Astrocyte (in vitro differentiated cells and primary cell): ENCODE results near the gene ORMDL3. TPM values are rescaled to one million over a fixed set of nuclear protein-coding genes. Genes with fewer than 3 reads are reported as not detected.

ENCODE experiments used
- DNase-seq: peaks from one replicate; pipeline ENCODE4 v3.0.0-alpha.2; 2010; ENCODE audit warnings: low read depth
- FAIRE-seq: peaks from 2 replicates; lab custom pipeline; 2011; peaks lifted over from hg19 to GRCh38; lab: Jason Lieb, UNC
- H2AFZ ChIP-seq: 2 replicates; pipeline ENCODE4 v1.6.0; 2012; ENCODE audit warnings: low read depth, low read length, inconsistent platforms
- H3K27ac ChIP-seq: 2 replicates; pipeline ENCODE4 v1.5.1; 2011; ENCODE audit warnings: low read depth, low read length, inconsistent platforms
- H3K27me3 ChIP-seq: 2 replicates; pipeline ENCODE4 v1.6.0; 2011; ENCODE audit warnings: low read length, inconsistent platforms; ENCODE audit not compliant: insufficient read depth
- H3K36me3 ChIP-seq: 2 replicates; pipeline ENCODE4 v1.5.1; 2011; ENCODE audit warnings: low read length, inconsistent platforms; ENCODE audit not compliant: insufficient read depth
- H3K4me1 ChIP-seq: 2 replicates; pipeline ENCODE4 v1.5.1; 2011; ENCODE audit warnings: low read length, inconsistent platforms; ENCODE audit not compliant: insufficient read depth
- H3K4me2 ChIP-seq: 2 replicates; pipeline ENCODE4 v1.6.0; 2012; ENCODE audit warnings: low read length, inconsistent platforms
- H3K4me3 ChIP-seq: 2 replicates; pipeline ENCODE4 v1.5.1; 2011; ENCODE audit warnings: low read depth, mild to moderate bottlenecking, low read length, inconsistent platforms; ENCODE audit not compliant: insufficient read depth
- H3K79me2 ChIP-seq: 2 replicates; pipeline ENCODE4 v1.6.0; 2012; ENCODE audit warnings: mild to moderate bottlenecking, low read length, inconsistent platforms; ENCODE audit not compliant: insufficient read depth
- H3K9ac ChIP-seq: 2 replicates; pipeline ENCODE4 v1.6.0; 2012; ENCODE audit warnings: mild to moderate bottlenecking, low read length, inconsistent platforms
- H3K9me3 ChIP-seq: 2 replicates; pipeline ENCODE4 v1.5.1; 2012; ENCODE audit warnings: low read depth, mild to moderate bottlenecking, low read length, inconsistent platforms; ENCODE audit not compliant: insufficient read depth
- H4K20me1 ChIP-seq: 2 replicates; pipeline ENCODE4 v1.6.0; 2012; ENCODE audit warnings: low read length, inconsistent platforms; ENCODE audit not compliant: insufficient read depth
- H3K27ac Mint-ChIP-seq: one replicate; pipeline ENCODE4 v1.8.0; 2021; ENCODE audit warnings: mild to moderate bottlenecking, mixed read lengths; ENCODE audit not compliant: unreplicated experiment
- H3K27me3 Mint-ChIP-seq: one replicate; pipeline ENCODE4 v1.8.0; 2021; ENCODE audit warnings: low read depth, mixed read lengths; ENCODE audit not compliant: unreplicated experiment
- H3K36me3 Mint-ChIP-seq: one replicate; pipeline ENCODE4 v1.8.0; 2021; ENCODE audit warnings: low read depth, mixed read lengths; ENCODE audit not compliant: unreplicated experiment
- H3K4me1 Mint-ChIP-seq: one replicate; pipeline ENCODE4 v1.8.0; 2021; ENCODE audit warnings: low read depth, mixed read lengths; ENCODE audit not compliant: unreplicated experiment
- H3K4me3 Mint-ChIP-seq: one replicate; pipeline ENCODE4 v1.8.0; 2021; ENCODE audit warnings: mild to moderate bottlenecking, moderate library complexity, mixed read lengths; ENCODE audit not compliant: unreplicated experiment
- H3K9me3 Mint-ChIP-seq: one replicate; pipeline ENCODE4 v1.8.0; 2021; ENCODE audit warnings: mild to moderate bottlenecking, mixed read lengths; ENCODE audit not compliant: unreplicated experiment
- CTCF ChIP-seq: IDR thresholded peaks from 2 replicates; pipeline ENCODE4 v1.5.1; 2011; ENCODE audit warnings: low read depth, mild to moderate bottlenecking, inconsistent platforms, low read length, moderate library complexity; ENCODE audit not compliant: insufficient read depth
- EZH2 ChIP-seq: IDR thresholded peaks from 2 replicates; pipeline ENCODE4 v1.6.1; 2012; ENCODE audit warnings: mild to moderate bottlenecking, low read length, inconsistent platforms; ENCODE audit not compliant: insufficient read depth
- total RNA-seq: library from RNA; stranded (reverse); gene quantifications from 2 replicates; pipeline ENCODE4 v1.2.1, GENCODE V29; 2021

ORMDL3 gene
- total RNA-seq, 1 donor from 2014 or later = 65.3 TPM

GRCh38 chr17:39898088-39898487 lies 29.3 kb downstream of the ORMDL3 start:
- H3K36me3 ChIP-seq = no peaks in the 10 kb centered on the region
- no peaks in the 10 kb centered on the region for H3K4me1 Mint-ChIP-seq
- H2AFZ ChIP-seq = no peak overlapping the region
- no peak overlapping the region for H3K4me3 Mint-ChIP-seq
- no peaks in the 10 kb centered on the region for H3K9me3 ChIP-seq
- no peaks in the 10 kb centered on the region for H3K79me2 ChIP-seq
- no peaks in the 10 kb centered on the region for H3K4me1 ChIP-seq
- H3K9ac ChIP-seq = no peak overlapping the region
- H3K27me3 Mint-ChIP-seq = peaks cover 6% of the 10 kb centered on the region
- FAIRE-seq (no peak), DNase-seq (no peak)
- no peak overlapping the region for H3K4me2 ChIP-seq
- no peaks in the 10 kb centered on the region for H4K20me1 ChIP-seq
- no peak overlapping the region for H3K4me3 ChIP-seq
- TF ChIP-seq CTCF (no peak), EZH2 (no peak)
- no peaks in the 10 kb centered on the region for H3K9me3 Mint-ChIP-seq
- H3K36me3 Mint-ChIP-seq = no peaks in the 10 kb centered on the region
- peaks cover 5% of the 10 kb centered on the region for H3K27me3 ChIP-seq
- H3K27ac Mint-ChIP-seq = no peak overlapping the region
- no peak overlapping the region for H3K27ac ChIP-seq

GRCh38 chr17:39894681-39895376 lies 32.6 kb downstream of the ORMDL3 start:
- Histone ChIP-seq H2AFZ (no peak overlapping the region), H3K9ac (no peak overlapping the region), H3K27me3 (peaks cover 19% of the 10 kb centered on the region), H3K4me1 (no peaks in the 10 kb centered on the region), H3K9me3 (peaks cover 3% of the 10 kb centered on the region), H3K27ac (no peak overlapping the region), H3K79me2 (no peaks in the 10 kb centered on the region), H4K20me1 (no peaks in the 10 kb centered on the region), H3K4me3 (no peak overlapping the region), H3K36me3 (no peaks in the 10 kb centered on the region), H3K4me2 (no peak overlapping the region)
- H3K4me3 Mint-ChIP-seq = no peak overlapping the region
- H3K27ac Mint-ChIP-seq = no peak overlapping the region
- H3K36me3 Mint-ChIP-seq = no peaks in the 10 kb centered on the region
- no peaks in the 10 kb centered on the region for H3K9me3 Mint-ChIP-seq
- FAIRE-seq (no peak), DNase-seq (no peak)
- H3K27me3 Mint-ChIP-seq = peaks cover 18% of the 10 kb centered on the region
- no peaks in the 10 kb centered on the region for H3K4me1 Mint-ChIP-seq
- no peak for TF ChIP-seq EZH2
- TF ChIP-seq CTCF = no peak

GRCh38 chr17:39889200-39889599 lies 38.2 kb downstream of the ORMDL3 start:
- no peaks in the 10 kb centered on the region for H3K4me1 ChIP-seq
- Mint-ChIP-seq H3K27me3 (peaks cover 26% of the 10 kb centered on the region), H3K9me3 (peaks cover 4% of the 10 kb centered on the region), H3K27ac (no peak overlapping the region), H3K4me1 (no peaks in the 10 kb centered on the region), H3K4me3 (no peak overlapping the region), H3K36me3 (no peaks in the 10 kb centered on the region)
- H4K20me1 ChIP-seq = no peaks in the 10 kb centered on the region
- H3K27me3 ChIP-seq = peaks cover 22% of the 10 kb centered on the region
- no peak overlapping the region for H2AFZ ChIP-seq
- no peaks in the 10 kb centered on the region for H3K36me3 ChIP-seq
- no peak overlapping the region for H3K4me2 ChIP-seq
- H3K79me2 ChIP-seq = no peaks in the 10 kb centered on the region
- peaks cover 3% of the 10 kb centered on the region for H3K9me3 ChIP-seq
- H3K9ac ChIP-seq = no peak overlapping the region
- no peak overlapping the region for H3K27ac ChIP-seq
- DNase-seq (no peak), FAIRE-seq (no peak)
- no peak overlapping the region for H3K4me3 ChIP-seq
- TF ChIP-seq CTCF (no peak), EZH2 (no peak)
